GM12801 (cell line): ENCODE results near the gene NME2.

ENCODE experiments used
- TF ChIP-seq, protein P1 (sequence below): IDR thresholded peaks from one replicate; pipeline ENCODE4 v1.5.1; 2011; ENCODE audit warnings: control low read depth; ENCODE audit not compliant: insufficient read length; ENCODE audit errors: extremely low read depth

Gene NME2

DNA sequence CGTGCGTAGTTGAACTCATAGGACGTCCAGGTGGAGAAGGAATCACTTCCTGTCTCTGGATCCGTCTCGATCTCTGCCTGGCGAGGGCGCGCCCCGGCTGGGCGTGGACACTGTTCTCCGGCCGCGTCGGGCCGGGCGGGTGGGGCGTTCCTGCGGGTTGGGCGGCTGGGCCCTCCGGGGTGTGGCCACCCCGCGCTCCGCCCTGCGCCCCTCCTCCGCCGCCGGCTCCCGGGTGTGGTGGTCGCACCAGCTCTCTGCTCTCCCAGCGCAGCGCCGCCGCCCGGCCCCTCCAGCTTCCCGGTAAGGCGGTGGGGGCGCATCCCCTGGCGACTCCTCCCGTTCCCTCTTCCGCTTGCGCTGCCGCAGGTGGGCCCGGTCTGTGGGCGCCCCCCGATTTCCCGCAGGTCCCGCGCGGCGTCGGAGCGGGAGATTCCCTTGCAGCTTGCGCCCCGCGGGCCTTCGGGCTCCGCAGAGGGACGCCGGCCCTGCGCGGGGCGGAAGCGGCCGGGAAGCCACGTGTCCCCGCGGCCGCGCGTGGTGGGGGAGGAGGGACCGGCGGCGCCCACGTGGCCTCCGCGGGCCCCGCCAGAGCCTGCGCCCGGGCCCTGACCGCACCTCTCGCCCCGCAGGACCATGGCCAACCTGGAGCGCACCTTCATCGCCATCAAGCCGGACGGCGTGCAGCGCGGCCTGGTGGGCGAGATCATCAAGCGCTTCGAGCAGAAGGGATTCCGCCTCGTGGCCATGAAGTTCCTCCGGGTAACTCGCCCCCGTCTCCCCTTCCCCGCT lies at the start of gene NME2:
TSS of gene NME2 (plus strand) at position 214 of the 789 bp plus-strand sequence. CDS start at position 634, 420 bp downstream.
- TF ChIP-seq, protein P1, sequence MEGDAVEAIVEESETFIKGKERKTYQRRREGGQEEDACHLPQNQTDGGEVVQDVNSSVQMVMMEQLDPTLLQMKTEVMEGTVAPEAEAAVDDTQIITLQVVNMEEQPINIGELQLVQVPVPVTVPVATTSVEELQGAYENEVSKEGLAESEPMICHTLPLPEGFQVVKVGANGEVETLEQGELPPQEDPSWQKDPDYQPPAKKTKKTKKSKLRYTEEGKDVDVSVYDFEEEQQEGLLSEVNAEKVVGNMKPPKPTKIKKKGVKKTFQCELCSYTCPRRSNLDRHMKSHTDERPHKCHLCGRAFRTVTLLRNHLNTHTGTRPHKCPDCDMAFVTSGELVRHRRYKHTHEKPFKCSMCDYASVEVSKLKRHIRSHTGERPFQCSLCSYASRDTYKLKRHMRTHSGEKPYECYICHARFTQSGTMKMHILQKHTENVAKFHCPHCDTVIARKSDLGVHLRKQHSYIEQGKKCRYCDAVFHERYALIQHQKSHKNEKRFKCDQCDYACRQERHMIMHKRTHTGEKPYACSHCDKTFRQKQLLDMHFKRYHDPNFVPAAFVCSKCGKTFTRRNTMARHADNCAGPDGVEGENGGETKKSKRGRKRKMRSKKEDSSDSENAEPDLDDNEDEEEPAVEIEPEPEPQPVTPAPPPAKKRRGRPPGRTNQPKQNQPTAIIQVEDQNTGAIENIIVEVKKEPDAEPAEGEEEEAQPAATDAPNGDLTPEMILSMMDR: no peak

DNA sequence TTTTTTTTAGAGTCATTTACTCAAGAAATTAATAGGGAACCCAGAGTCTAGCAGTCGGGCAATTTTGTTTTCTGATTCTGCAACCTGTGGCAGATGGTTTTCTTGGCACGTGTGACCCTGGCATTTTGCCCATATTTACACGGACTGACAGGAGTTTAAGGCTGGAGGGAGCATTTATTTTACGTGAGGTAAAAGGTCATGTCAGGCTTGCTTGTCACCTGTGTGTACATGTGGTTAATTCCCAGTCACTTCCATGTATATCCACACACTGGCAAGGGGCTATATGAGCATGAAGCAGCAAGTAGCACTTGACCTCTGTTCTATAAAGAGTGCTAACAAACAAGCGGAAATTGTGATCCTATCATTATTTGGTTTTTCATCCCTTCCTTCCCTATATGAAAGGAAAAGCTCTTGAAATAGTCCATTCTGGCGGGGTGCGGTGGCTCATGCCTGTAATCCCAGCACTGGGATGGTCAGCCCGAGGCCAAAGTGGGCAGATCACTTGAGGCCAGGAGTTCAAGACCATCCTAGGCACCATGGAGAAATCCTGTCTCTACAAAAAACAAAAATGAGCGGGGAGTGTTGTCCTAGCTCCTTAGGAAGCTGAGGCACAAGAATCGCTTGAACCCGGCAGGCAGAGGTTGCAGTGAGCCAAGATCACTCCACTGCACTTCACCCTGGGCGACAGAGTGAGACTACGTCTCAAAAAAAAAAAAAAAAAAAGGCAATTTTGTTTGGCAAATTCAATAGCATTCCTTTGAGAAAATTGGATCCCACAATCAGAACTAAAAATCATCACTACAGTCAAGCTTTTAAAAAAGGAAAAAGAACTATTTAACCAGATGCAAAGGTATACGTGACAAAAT lies 47.6 kb upstream of the NME2 start:
- TF ChIP-seq, protein P1: no peak

DNA sequence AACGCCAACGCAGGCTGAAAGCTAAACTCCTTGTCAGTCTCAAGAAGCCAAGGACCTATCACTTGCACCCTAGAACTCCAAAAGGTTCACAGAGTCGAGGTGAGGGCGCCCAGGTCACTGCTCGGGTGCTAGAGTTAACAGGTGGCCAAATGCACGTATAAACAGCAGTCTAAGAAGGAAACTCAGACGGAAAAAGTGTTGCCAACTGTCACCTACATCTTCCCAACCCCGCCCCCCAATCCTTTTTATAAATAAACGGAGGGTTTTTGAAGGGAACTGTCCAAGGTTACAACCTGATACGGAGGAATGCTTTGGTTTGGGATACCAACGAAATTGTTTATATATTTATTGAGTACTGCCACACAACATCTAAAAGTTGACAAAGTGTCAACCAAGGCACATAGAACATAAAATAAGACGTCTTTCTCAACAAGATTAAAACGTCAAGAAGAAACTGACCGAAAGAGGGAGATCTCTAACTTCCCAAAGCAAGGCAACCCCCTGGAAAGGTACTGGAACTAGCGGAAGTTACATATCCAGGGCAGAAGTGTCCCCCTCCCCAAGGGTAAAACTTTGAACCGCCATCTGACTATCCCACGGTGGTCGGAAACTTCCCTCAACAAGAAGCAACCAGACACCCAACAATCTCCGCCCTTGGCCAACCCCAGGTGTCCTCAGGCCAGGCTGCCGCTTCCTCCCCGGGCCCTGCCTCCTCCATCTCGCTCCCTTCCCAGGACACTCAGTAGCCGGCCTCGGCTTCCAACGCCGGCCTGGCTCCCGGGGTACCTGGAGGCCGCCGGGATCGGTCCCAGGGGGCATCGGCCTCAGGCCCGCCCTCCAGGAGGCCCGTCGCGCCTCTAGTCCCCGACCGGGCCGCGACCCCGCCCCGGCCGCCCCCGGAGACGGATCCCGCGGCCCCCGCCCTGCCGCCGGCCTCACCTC lies 46.5 kb upstream of the NME2 start:
- TF ChIP-seq, protein P1: no peak

DNA sequence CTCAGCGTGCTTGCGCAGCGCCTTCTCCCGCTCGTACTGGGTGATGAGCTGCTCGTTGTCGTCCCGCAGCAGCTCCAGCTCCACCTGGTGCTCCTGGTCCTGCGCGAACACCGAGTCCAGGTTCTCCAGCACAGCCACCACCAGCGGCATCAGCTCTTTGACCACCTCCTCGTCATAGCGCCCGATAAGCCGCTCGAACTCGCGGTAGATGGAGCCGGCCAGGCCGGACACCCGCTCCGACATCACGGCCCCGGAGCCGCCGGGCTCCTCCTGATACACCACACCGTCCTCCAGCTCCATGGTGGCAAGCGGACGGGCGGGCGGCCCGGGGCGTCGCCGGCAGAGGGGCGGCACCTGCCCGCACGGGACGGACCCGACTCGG lies 45.9 kb upstream of the NME2 start:
- TF ChIP-seq, protein P1: no peak

DNA sequence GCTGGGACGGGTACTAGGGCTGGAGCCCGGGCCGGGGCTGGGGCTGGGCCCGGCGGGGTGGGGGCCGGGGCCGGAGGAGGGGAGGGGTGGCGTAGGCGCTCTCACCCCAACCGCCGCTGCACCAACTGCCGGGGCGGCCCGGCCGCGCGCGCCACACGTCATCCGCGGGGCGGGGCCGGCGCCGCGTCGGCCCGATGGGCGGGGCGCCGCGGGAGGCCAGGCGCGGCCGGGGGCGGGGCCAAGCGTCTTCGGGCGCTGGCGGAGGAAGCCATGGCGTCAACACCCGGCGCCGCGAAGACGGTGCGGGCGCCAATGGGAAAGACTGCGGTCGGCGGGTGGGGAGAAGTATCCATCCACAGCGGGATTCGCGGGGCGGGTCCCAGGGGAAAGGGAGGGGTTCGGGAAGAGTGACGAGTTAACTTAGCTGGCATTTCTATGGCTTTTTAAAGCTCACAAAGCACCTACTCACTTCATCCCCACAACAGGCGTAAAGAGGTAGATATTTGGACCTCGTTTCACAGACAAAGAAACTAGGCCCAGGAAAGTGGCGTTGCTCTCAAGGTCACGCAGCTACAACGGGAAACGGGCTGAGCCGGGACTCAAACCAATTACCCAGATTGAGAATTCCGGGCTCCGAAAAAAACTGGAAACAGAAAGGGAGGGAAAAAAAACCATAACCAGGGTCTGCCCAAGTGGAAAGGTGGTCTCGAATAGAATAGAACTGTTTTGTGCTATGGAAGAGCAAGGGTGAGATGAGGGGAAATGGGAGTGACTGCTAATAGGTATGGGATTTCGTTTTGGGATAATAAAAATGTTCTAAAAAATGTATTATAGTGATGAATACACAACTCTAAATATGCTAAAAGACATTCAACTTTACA lies 45.2 kb upstream of the NME2 start, which contains the start of gene SPAG9:
TSS of gene SPAG9 (minus strand) at position 130 of the 881 bp plus-strand sequence. CDS start 212 bp downstream, outside the sequence.
- TF ChIP-seq, protein P1: no peak

DNA sequence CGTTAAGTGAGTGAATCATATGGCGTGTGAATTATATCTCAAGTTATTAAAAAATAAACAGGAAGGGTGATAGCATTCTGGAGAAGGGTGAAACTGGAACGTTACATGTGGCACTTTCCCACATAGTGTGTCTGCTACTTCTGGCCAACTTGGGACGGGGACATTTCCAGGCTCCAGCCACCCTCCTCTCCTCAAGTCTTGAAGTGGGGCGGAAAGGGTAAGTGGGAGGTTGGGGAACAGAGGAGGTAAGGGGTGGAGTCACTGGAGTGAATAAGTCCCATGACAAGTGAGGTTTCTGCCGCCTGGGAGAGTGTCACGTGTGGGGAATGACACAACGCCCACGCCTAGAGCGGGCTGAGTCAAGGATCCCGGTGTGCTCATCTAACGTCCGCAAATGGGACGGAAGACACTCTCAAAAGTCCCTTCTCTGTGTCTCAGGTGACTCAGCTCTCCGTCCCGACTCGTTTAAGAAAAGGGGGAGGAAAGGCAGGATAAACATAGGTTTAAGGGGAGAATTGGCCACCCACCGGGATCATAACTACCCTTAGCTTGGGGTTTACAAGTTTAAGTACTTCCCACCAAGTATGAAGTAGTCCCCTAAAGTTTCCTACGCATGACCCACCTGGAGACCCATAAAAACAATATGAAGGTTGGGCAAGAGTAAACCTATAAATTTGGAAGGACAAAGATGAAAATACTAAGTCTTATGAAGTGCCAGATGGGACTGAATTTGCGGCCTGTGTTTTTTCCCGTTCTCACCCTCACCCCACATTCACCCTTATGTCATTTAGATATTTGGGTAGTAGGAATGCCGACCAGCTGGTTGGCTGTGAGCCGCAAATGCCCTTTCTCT lies 44.4 kb upstream of the NME2 start:
- TF ChIP-seq, protein P1: no peak
